Common myeloid progenitor, CD34-positive (primary cell): Measurements from ENCODE around the gene TK2.
"Not testable (repeated sequence)": the region's sequence is repeated elsewhere in the genome, so short reads cannot be mapped to it uniquely, and the experiment has no call there.

ENCODE experiments used
- CTCF ChIA-PET: fragments of 350-600 bp; sonication (Branson Sonifier 250); formaldehyde crosslinking; loops from one replicate; lab custom pipeline; 2021; ENCODE audit warnings: antibody characterized with exemption; lab: Charles Lee
- POLR2A ChIA-PET: fragments of 350-600 bp; sonication (Branson Sonifier 250); formaldehyde crosslinking; loops from one replicate; lab custom pipeline; 2021; ENCODE audit warnings: antibody characterized with exemption; lab: Charles Lee
- DNase-seq, 3 donors: peaks; one replicate each; pipeline versions ENCODE4 v3.0.0 to v3.0.0-alpha.2; 2013
- H3K27ac ChIP-seq, 2 experiments: 1 replicate in 1 of 2; 2 replicates in 1 of 2; pipeline ENCODE4 v1.7.0; 2013; ENCODE audit warnings: inconsistent platforms in 2 of 2, low read length in 2 of 2, mild to moderate bottlenecking in 2 of 2, low read depth in 1 of 2, moderate library complexity in 1 of 2; ENCODE audit not compliant: severe bottlenecking in 2 of 2, insufficient read depth in 1 of 2, poor library complexity in 1 of 2
- H3K27me3 ChIP-seq, 5 experiments: replicated peaks in 2 of 5; 1 replicate in 3 of 5; 2 replicates in 2 of 5; pipeline versions ENCODE4 v1.6.1 to v1.7.0; 2013; ENCODE audit warnings: low read length in 4 of 5, mild to moderate bottlenecking in 2 of 5, moderate library complexity in 2 of 5, inconsistent platforms in 1 of 5; ENCODE audit not compliant: insufficient read depth in 5 of 5, control insufficient read depth in 4 of 5
- H3K36me3 ChIP-seq, 4 experiments: 1 replicate in 2 of 4; 2 replicates in 2 of 4; pipeline versions ENCODE4 v1.6.1 to v1.7.0; 2013; ENCODE audit warnings: low read length in 3 of 4, control low read depth in 1 of 4, mild to moderate bottlenecking in 1 of 4; ENCODE audit not compliant: control insufficient read depth in 4 of 4, insufficient read depth in 4 of 4
- H3K4me1 ChIP-seq, 4 experiments: 1 replicate in 3 of 4; 2 replicates in 1 of 4; pipeline versions ENCODE4 v1.6.1 to v1.7.1; 2013; ENCODE audit warnings: low read length in 3 of 4, mild to moderate bottlenecking in 3 of 4, control low read depth in 1 of 4, inconsistent platforms in 1 of 4, moderate library complexity in 1 of 4; ENCODE audit not compliant: control insufficient read depth in 4 of 4, insufficient read depth in 4 of 4; ENCODE audit errors: control extremely low read depth in 1 of 4
- H3K4me3 ChIP-seq, 7 experiments: 1 replicate in 4 of 7; 2 replicates in 3 of 7; pipeline versions ENCODE4 v1.5.1 to v1.7.0; 2013; ENCODE audit warnings: mild to moderate bottlenecking in 7 of 7, low read length in 6 of 7, moderate library complexity in 6 of 7, inconsistent platforms in 2 of 7, low read depth in 2 of 7, control low read depth in 1 of 7; ENCODE audit not compliant: insufficient read depth in 4 of 7, control insufficient read depth in 1 of 7; ENCODE audit errors: extremely low read depth in 1 of 7
- H3K9me3 ChIP-seq, 5 experiments: 1 replicate in 4 of 5; 2 replicates in 1 of 5; pipeline versions ENCODE4 v1.6.1 to v1.7.1; 2013; ENCODE audit warnings: low read length in 4 of 5, mild to moderate bottlenecking in 2 of 5, inconsistent platforms in 1 of 5, low read depth in 1 of 5, moderate library complexity in 1 of 5; ENCODE audit not compliant: control insufficient read depth in 4 of 5, insufficient read depth in 2 of 5; ENCODE audit errors: control extremely low read depth in 1 of 5
- WGBS: methylation state at CpG from one replicate; pipeline ENCODE4 v1.1.5; 2013; ENCODE audit not compliant: insufficient coverage; 5-methylcytosine and 5-hydroxymethylcytosine counted together

The TK2 gene

GRCh38 chr16:66501563-66501962 is 48.4 kb downstream of the TK2 start:
- H3K4me3 ChIP-seq, CTCF ChIA-PET, H3K9me3 ChIP-seq, H3K4me1 ChIP-seq, H3K27ac ChIP-seq, DNase-seq, H3K27me3 ChIP-seq, H3K36me3 ChIP-seq, POLR2A ChIA-PET: not testable (repeated sequence)
- WGBS, result no CpG with 5 or more reads among the region's 4 CpGs

- CTCF ChIA-PET, H3K36me3 ChIP-seq, H3K4me3 ChIP-seq, H3K27me3 ChIP-seq, H3K4me1 ChIP-seq, DNase-seq, H3K27ac ChIP-seq, H3K9me3 ChIP-seq, POLR2A ChIA-PET: not testable (repeated sequence)
- WGBS, result 100% methylated on average over 1 of the region's 2 CpGs
Measured at GRCh38 chr16:66497921-66498320, 52.0 kb downstream of the TK2 start.

DNA sequence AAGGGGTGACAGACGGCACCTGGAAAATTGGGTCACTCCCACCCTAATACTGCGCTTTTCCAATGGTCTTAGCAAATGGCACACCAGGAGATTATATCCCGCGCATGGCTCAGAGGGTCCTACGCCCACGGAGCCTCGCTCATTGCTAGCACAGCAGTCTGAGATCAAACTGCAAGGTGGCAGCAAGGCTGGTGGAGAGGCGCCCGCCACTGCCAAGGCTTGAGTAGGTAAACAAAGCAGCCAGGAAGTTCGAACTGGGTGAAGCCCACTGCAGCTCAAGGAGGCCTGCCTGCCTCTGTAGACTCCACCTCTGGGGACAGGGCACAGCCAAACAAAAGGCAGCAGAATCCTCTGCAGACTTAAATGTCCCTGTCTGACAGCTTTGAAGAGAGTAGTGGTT is 53.7 kb downstream of the TK2 start:
- DNase-seq, H3K36me3 ChIP-seq, POLR2A ChIA-PET, H3K27ac ChIP-seq, H3K4me3 ChIP-seq, H3K4me1 ChIP-seq, H3K9me3 ChIP-seq, H3K27me3 ChIP-seq: not testable (repeated sequence)
- CTCF ChIA-PET, result interaction anchor here (0.6 to 1.3 kb wide), 3 partner anchors 15 to 93 kb away, joined by 3 read pairs; no protein-coding TSS in a partner anchor
- 100% methylated on average over 5 of the region's 10 CpGs for WGBS

DNA sequence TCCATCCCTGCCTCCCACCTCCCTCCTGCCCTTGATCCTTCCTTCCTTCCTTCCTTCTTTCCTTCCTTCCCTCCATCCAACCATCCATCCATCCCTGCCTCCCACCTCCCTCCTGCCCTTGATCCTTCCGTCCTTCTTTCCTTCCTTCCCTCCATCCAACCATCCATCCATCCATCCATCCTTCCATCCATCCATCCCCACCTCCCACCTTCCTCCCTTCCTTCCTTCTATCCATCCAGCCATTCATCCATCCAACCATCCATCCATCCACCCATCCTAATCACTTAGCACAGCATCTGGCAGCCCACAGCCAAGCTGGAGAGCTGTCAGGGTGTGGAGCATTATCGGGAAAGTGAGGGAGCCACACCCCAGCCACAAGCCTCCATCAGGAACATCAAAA is 54.5 kb downstream of the TK2 start:
- Histone ChIP-seq H3K36me3 (no peaks in the 10 kb centered on the region), H3K4me1 (peaks cover 0 to 11% (median 10%) of the 10 kb centered on the region in 4 experiments), H3K4me3 (no peak overlapping the region), H3K27me3 (no peaks in the 10 kb centered on the region), H3K27ac (no peak overlapping the region), H3K9me3 (no peaks in the 10 kb centered on the region)
- ChIA-PET POLR2A (no interaction called here), CTCF (interaction anchor here (1.3 to 1.5 kb wide), 2 partner anchors 15 to 19 kb away, joined by 3 read pairs; no protein-coding TSS in a partner anchor)
- WGBS, result 100% methylated on average over 1 of the region's 2 CpGs
- DNase-seq, result no peak

DNA sequence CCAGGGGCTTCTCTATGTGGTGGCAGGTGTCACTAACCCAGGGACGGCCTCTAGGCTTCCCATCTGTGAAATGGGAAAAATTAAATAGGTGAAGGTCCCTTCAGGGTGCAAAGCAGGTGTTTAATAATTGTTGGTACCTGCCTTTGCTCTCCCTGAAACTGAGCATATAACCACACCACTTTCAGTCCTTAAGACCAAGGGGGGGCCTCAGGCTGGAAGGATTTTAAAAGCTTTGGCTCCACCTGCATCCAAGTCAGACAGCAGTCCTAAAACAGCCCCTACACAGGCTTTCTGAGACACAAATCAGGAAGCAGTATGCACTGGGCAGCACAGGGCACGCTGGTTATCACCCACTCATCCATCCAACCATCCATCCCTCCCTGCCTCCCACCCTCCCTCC is 55.0 kb downstream of the TK2 start:
- WGBS, result 100% methylated on average over 1 of the region's 2 CpGs
- H3K9me3 ChIP-seq, result no peaks in the 10 kb centered on the region
- no peaks in the 10 kb centered on the region for H3K36me3 ChIP-seq
- no peak for DNase-seq
- ChIA-PET CTCF (interaction anchor here (1.5 kb wide), 1 partner anchor 18 kb away, joined by 3 read pairs; no protein-coding TSS in a partner anchor), POLR2A (no interaction called here)
- H3K4me3 ChIP-seq, result no peak overlapping the region
- H3K27ac ChIP-seq, result no peak overlapping the region
- no peaks in the 10 kb centered on the region for H3K27me3 ChIP-seq
- peaks cover 0 to 11% (median 11%) of the 10 kb centered on the region in 4 experiments for H3K4me1 ChIP-seq

DNA sequence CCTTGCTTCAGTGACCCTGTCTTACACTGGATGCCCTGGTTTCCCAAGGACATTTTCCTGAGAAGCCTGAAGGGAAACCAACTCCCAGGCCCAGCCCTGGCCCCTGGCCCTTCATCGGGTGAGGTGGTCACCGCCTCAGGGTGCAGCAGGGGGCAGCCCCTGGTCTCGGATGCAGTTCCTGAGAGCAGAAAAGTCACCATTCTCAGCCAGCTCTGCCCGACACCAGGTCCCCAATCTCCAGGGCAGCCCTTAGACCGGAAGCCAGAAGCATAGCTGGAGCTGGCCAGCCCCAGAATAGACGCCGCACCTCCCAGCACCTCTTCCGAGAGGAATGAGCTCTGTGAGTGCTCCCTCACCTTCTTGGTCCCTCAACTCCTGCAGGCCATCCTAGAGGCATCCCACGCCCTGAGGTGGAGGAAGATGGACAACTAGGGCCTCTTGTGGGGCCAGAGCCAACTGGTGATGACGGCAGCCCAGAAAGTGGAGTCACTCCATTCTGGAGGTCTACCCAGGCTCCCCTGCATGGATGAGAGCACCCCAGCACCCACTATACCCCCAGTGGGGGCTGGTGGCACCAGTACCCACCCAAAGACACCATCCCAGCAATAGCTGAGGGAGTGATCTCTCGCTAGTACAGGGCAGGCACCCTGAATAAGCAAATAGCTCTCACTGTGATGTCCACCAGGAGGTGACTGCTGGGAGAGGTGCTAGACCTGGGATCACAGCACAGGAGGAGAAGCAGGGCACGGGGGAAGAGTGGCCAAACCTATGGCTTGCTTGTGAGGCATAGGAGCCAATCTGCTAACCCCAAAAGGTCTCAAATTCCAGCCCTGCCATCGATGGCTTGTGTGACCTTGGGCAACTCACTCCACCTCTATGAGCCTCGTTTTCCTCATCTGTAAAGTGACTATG is 56.2 kb downstream of the TK2 start:
- no peaks in the 10 kb centered on the region for H3K36me3 ChIP-seq
- H3K9me3 ChIP-seq, result no peaks in the 10 kb centered on the region
- H3K4me3 ChIP-seq, result no peak overlapping the region
- no peak overlapping the region for H3K27ac ChIP-seq
- POLR2A ChIA-PET, result no interaction called here
- no peak for DNase-seq
- peaks cover 0 to 11% (median 11%) of the 10 kb centered on the region in 4 experiments for H3K4me1 ChIP-seq
- CTCF ChIA-PET, result interaction anchor here (1.3 kb wide), 1 partner anchor 15 kb away, joined by 3 read pairs; no protein-coding TSS in a partner anchor
- H3K27me3 ChIP-seq, result peaks cover 0 to 2% (median 0%) of the 10 kb centered on the region in 5 experiments
- 94% methylated on average over 13 of the region's 14 CpGs for WGBS

GRCh38 chr16:66491716-66492064 is 58.2 kb downstream of the TK2 start:
- DNase-seq, result no peak
- H3K27ac ChIP-seq, result no peak overlapping the region

More at GRCh38 chr16:66491716-66492064, 58.2 kb downstream of the TK2 start:
- no peaks in the 10 kb centered on the region for H3K9me3 ChIP-seq
- peaks cover 0 to 24% (median 21%) of the 10 kb centered on the region in 4 experiments for H3K4me1 ChIP-seq
- 93% methylated on average over 6 of the region's 7 CpGs for WGBS
- POLR2A ChIA-PET, result interaction anchor here (1.1 kb wide), 1 partner anchor 33 kb away, joined by 3 read pairs; no protein-coding TSS in a partner anchor
- peaks cover 0 to 2% (median 0%) of the 10 kb centered on the region in 5 experiments for H3K27me3 ChIP-seq
- CTCF ChIA-PET, result interaction anchor here (0.6 to 3.3 kb wide), 12 partner anchors 9 to 98 kb away, joined by 3 to 23 read pairs (median 4); partner anchors contain the start of gene CMTM2
- no peaks in the 10 kb centered on the region for H3K36me3 ChIP-seq
- H3K4me3 ChIP-seq, result no peak overlapping the region
